ENCODE data around the gene FXYD3. TPM values are rescaled to one million over a fixed set of nuclear protein-coding genes. Genes with fewer than 3 reads are reported as not detected.
A peak's percentile ranks its signal among the peaks of the same experiment; 100 is the strongest.

Gene FXYD3
- total and polyA plus RNA-seq, 4 donors: 130 to 467 (median 160) TPM

- Histone ChIP-seq H3K36me3 (ENCODE audit: control insufficient read depth in 4 of 4, insufficient read depth in 4 of 4, low read length in 4 of 4) (no peaks in the 10 kb centered on the region), H3K4me1 (ENCODE audit: control insufficient read depth in 5 of 5, insufficient read depth in 5 of 5, low read length in 5 of 5) (peaks cover 3 to 22% (median 7%) of the 10 kb centered on the region in 5 donors), H3K27ac (ENCODE audit: low read depth in 1 of 2, low read length in 1 of 2) (peak overlapping the region in 1 of 2 donors; percentile 18), H3K4me3 (no peak overlapping the region), H3K27me3 (ENCODE audit: control insufficient read depth in 3 of 3, insufficient read depth in 3 of 3, low read length in 2 of 3) (no peaks in the 10 kb centered on the region), H3K9me3 (ENCODE audit: control insufficient read depth in 4 of 4, insufficient read depth in 3 of 4, low read length in 3 of 4) (no peaks in the 10 kb centered on the region), H3K9ac (ENCODE audit: insufficient read depth in 1 of 2, low read length in 2 of 2) (no peak overlapping the region)
- no peak for ATAC-seq (ENCODE audit: insufficient read depth, low FRiP score)
- TF ChIP-seq CTCF (IDR thresholded peaks at IDR 0.05; ENCODE audit: control extremely low read depth, extremely low read depth): no peak
- 68 to 78% methylated on average over 9 of the region's 9 CpGs for WGBS, 2 donors
- no peak for DNase-seq
Measured at GRCh38 chr19:35119578-35120155, 4.0 kb downstream of the FXYD3 start.

GRCh38 chr19:35120492-35120891, 4.9 kb downstream of the FXYD3 start:
- H3K4me1 ChIP-seq (ENCODE audit: control insufficient read depth in 5 of 5, insufficient read depth in 5 of 5, low read length in 5 of 5): peaks cover 5 to 20% (median 9%) of the 10 kb centered on the region in 5 donors
- no peak overlapping the region for H3K4me3 ChIP-seq
- H3K9ac ChIP-seq (ENCODE audit: insufficient read depth in 1 of 2, low read length in 2 of 2): no peak overlapping the region
- WGBS, 2 donors: 62 to 67% methylated on average over 7 of the region's 7 CpGs
- H3K36me3 ChIP-seq (ENCODE audit: control insufficient read depth in 4 of 4, insufficient read depth in 4 of 4, low read length in 4 of 4): no peaks in the 10 kb centered on the region
- no peaks in the 10 kb centered on the region for H3K27me3 ChIP-seq (ENCODE audit: control insufficient read depth in 3 of 3, insufficient read depth in 3 of 3, low read length in 2 of 3)
- peak overlapping the region in 1 of 2 donors; percentile 1 for H3K27ac ChIP-seq (ENCODE audit: low read depth in 1 of 2, low read length in 1 of 2)
- no peak for ATAC-seq (ENCODE audit: insufficient read depth, low FRiP score)
- TF ChIP-seq CTCF (IDR thresholded peaks at IDR 0.05; ENCODE audit: control extremely low read depth, extremely low read depth): no peak
- DNase-seq: no peak
- no peaks in the 10 kb centered on the region for H3K9me3 ChIP-seq (ENCODE audit: control insufficient read depth in 4 of 4, insufficient read depth in 3 of 4, low read length in 3 of 4)

GRCh38 chr19:35120898-35121297, 5.3 kb downstream of the FXYD3 start:
- no peaks in the 10 kb centered on the region for H3K36me3 ChIP-seq (ENCODE audit: control insufficient read depth in 4 of 4, insufficient read depth in 4 of 4, low read length in 4 of 4)
- peak overlapping the region in 1 of 2 donors; percentile 1 for H3K27ac ChIP-seq (ENCODE audit: low read depth in 1 of 2, low read length in 1 of 2)
- H3K9ac ChIP-seq (ENCODE audit: insufficient read depth in 1 of 2, low read length in 2 of 2): no peak overlapping the region
- peaks cover 5 to 20% (median 9%) of the 10 kb centered on the region in 5 donors for H3K4me1 ChIP-seq (ENCODE audit: control insufficient read depth in 5 of 5, insufficient read depth in 5 of 5, low read length in 5 of 5)
- no peak for TF ChIP-seq CTCF (IDR thresholded peaks at IDR 0.05; ENCODE audit: control extremely low read depth, extremely low read depth)
- ATAC-seq (ENCODE audit: insufficient read depth, low FRiP score): no peak
- no peak for DNase-seq
- no peak overlapping the region for H3K4me3 ChIP-seq
- H3K9me3 ChIP-seq (ENCODE audit: control insufficient read depth in 4 of 4, insufficient read depth in 3 of 4, low read length in 3 of 4): no peaks in the 10 kb centered on the region
- WGBS, 2 donors: 79 to 91% methylated on average over 7 of the region's 7 CpGs
- H3K27me3 ChIP-seq (ENCODE audit: control insufficient read depth in 3 of 3, insufficient read depth in 3 of 3, low read length in 2 of 3): no peaks in the 10 kb centered on the region
